Parathyroid adenoma (tissue), 2 donors: Measurements from ENCODE around the gene AGXT.

Experiments used
- H2AFZ ChIP-seq: fragments of 300-600 bp; sonication (generic); one replicate; pipeline ENCODE4 v1.7.0; 2017; ENCODE audit warnings: antibody characterized with exemption, mild to moderate bottlenecking
- H3K27ac ChIP-seq: fragments of 300-600 bp; sonication (generic); one replicate; pipeline ENCODE4 v1.7.0; 2017
- H3K27me3 ChIP-seq: fragments of 300-600 bp; sonication (generic); one replicate; pipeline ENCODE4 v1.7.0; 2017; ENCODE audit warnings: low read length; ENCODE audit not compliant: control insufficient read depth, insufficient read depth
- H3K36me3 ChIP-seq: fragments of 300-600 bp; sonication (generic); one replicate; pipeline ENCODE4 v1.7.0; 2017; ENCODE audit warnings: low read length; ENCODE audit not compliant: control insufficient read depth, insufficient read depth
- H3K4me1 ChIP-seq: fragments of 300-600 bp; sonication (generic); one replicate; pipeline ENCODE4 v1.7.0; 2017; ENCODE audit warnings: control low read depth
- H3K4me2 ChIP-seq: fragments of 300-600 bp; sonication (generic); one replicate; pipeline ENCODE4 v1.7.0; 2017; ENCODE audit warnings: low read length
- H3K4me3 ChIP-seq: fragments of 300-600 bp; sonication (generic); one replicate; pipeline ENCODE4 v1.7.0; 2017; ENCODE audit warnings: low read depth, low read length
- H3K79me2 ChIP-seq: fragments of 300-600 bp; sonication (generic); one replicate; pipeline ENCODE4 v1.7.0; 2017; ENCODE audit warnings: control low read depth
- H3K9ac ChIP-seq: fragments of 300-600 bp; sonication (generic); one replicate; pipeline ENCODE4 v1.7.0; 2017; ENCODE audit warnings: mild to moderate bottlenecking
- H3K9me3 ChIP-seq: fragments of 300-600 bp; sonication (generic); one replicate; pipeline ENCODE4 v1.7.0; 2017; ENCODE audit warnings: low read length; ENCODE audit not compliant: control insufficient read depth
- CTCF ChIP-seq: fragments of 300-600 bp; sonication (generic); IDR thresholded peaks from one replicate; pipeline ENCODE4 v1.7.0; 2017; ENCODE audit warnings: antibody characterized with exemption, mild to moderate bottlenecking
- donor health status: primary hyperparathyroidism.

The AGXT gene

GRCh38 chr2:240879105-240879504 lies 10.5 kb downstream of the AGXT start:
- no peak for TF ChIP-seq CTCF
- Histone ChIP-seq H3K4me2 (no peak overlapping the region), H3K9ac (no peak overlapping the region), H3K9me3 (no peaks in the 10 kb centered on the region), H3K27me3 (no peaks in the 10 kb centered on the region), H3K4me3 (no peak overlapping the region), H3K79me2 (no peaks in the 10 kb centered on the region), H3K36me3 (no peaks in the 10 kb centered on the region), H3K4me1 (no peaks in the 10 kb centered on the region), H2AFZ (no peak overlapping the region), H3K27ac (no peak overlapping the region)

- Histone ChIP-seq H3K9ac (no peak overlapping the region), H3K4me3 (no peak overlapping the region), H3K27me3 (no peaks in the 10 kb centered on the region), H3K79me2 (no peaks in the 10 kb centered on the region), H2AFZ (no peak overlapping the region), H3K9me3 (no peaks in the 10 kb centered on the region), H3K36me3 (no peaks in the 10 kb centered on the region), H3K4me2 (no peak overlapping the region), H3K4me1 (no peaks in the 10 kb centered on the region), H3K27ac (no peak overlapping the region)
- TF ChIP-seq CTCF = no peak
These were observed 13.3 kb downstream of the AGXT start for GRCh38 chr2:240881913-240882312.

- no peaks in the 10 kb centered on the region for H3K36me3 ChIP-seq
- no peaks in the 10 kb centered on the region for H3K4me1 ChIP-seq
- no peaks in the 10 kb centered on the region for H3K79me2 ChIP-seq
- TF ChIP-seq CTCF = no peak
- H3K27me3 ChIP-seq = no peaks in the 10 kb centered on the region
- H3K27ac ChIP-seq = no peak overlapping the region
- no peak overlapping the region for H3K4me3 ChIP-seq
- H3K9ac ChIP-seq = no peak overlapping the region
- no peak overlapping the region for H2AFZ ChIP-seq
- no peak overlapping the region for H3K4me2 ChIP-seq
- no peaks in the 10 kb centered on the region for H3K9me3 ChIP-seq
These were observed 15.6 kb downstream of the AGXT start for GRCh38 chr2:240884221-240884620.

- no peak overlapping the region for H3K4me2 ChIP-seq
- no peaks in the 10 kb centered on the region for H3K36me3 ChIP-seq
- H3K27ac ChIP-seq = no peak overlapping the region
- no peaks in the 10 kb centered on the region for H3K27me3 ChIP-seq
- no peaks in the 10 kb centered on the region for H3K4me1 ChIP-seq
- TF ChIP-seq CTCF = no peak
- no peak overlapping the region for H3K9ac ChIP-seq
- H3K9me3 ChIP-seq = no peaks in the 10 kb centered on the region
- H2AFZ ChIP-seq = no peak overlapping the region
- no peak overlapping the region for H3K4me3 ChIP-seq
- no peaks in the 10 kb centered on the region for H3K79me2 ChIP-seq
These were observed 16.1 kb downstream of the AGXT start for GRCh38 chr2:240884745-240885144.

GRCh38 chr2:240885566-240885965 lies 16.9 kb downstream of the AGXT start:
- TF ChIP-seq CTCF = no peak
- no peak overlapping the region for H3K9ac ChIP-seq
- no peaks in the 10 kb centered on the region for H3K27me3 ChIP-seq
- no peak overlapping the region for H3K4me2 ChIP-seq
- no peaks in the 10 kb centered on the region for H3K4me1 ChIP-seq
- no peaks in the 10 kb centered on the region for H3K36me3 ChIP-seq
- no peak overlapping the region for H3K27ac ChIP-seq
- H3K79me2 ChIP-seq = no peaks in the 10 kb centered on the region
- no peak overlapping the region for H2AFZ ChIP-seq
- H3K4me3 ChIP-seq = no peak overlapping the region
- no peaks in the 10 kb centered on the region for H3K9me3 ChIP-seq
